Kidney (tissue), 14 donors: ENCODE measurements around the gene RNF213. TPM values are rescaled to one million over a fixed set of nuclear protein-coding genes. Genes with fewer than 3 reads are reported as not detected.
"Not testable (repeated sequence)": the region's sequence is repeated elsewhere in the genome, so short reads cannot be mapped to it uniquely, and the experiment has no call there.

Experiments used
- DNase-seq, 5 donors: peaks; one replicate each; pipeline ENCODE4 v3.0.0-alpha.2; 2013 to 2020
- FAIRE-seq: peaks from 2 replicates; lab custom pipeline; 2012; peaks lifted over from hg19 to GRCh38; lab: Jason Lieb, UNC
- H3K27ac ChIP-seq, 2 donors: one replicate each; pipeline ENCODE4 v1.7.0; 2013; ENCODE audit warnings: low read depth in 2 of 2, low read length in 2 of 2, inconsistent platforms in 1 of 2
- H3K27me3 ChIP-seq: one replicate; pipeline ENCODE4 v1.7.1; 2013; ENCODE audit warnings: low read length, inconsistent platforms; ENCODE audit not compliant: control insufficient read depth, insufficient read depth
- H3K36me3 ChIP-seq, 3 donors: one replicate each; pipeline versions ENCODE4 v1.7.0 to v1.7.1; 2013; ENCODE audit warnings: low read length in 3 of 3, control low read depth in 1 of 3, inconsistent platforms in 1 of 3; ENCODE audit not compliant: insufficient read depth in 3 of 3, control insufficient read depth in 2 of 3
- H3K4me1 ChIP-seq, 3 donors: one replicate each; pipeline versions ENCODE4 v1.7.0 to v1.7.1; 2013; ENCODE audit warnings: low read length in 3 of 3, inconsistent platforms in 1 of 3, low read depth in 1 of 3; ENCODE audit not compliant: control insufficient read depth in 2 of 3, insufficient read depth in 2 of 3
- H3K4me3 ChIP-seq, 3 donors: one replicate each; pipeline versions ENCODE4 v1.7.0 to v1.8.1; 2013; ENCODE audit warnings: low read length in 3 of 3, control low read depth in 1 of 3, inconsistent platforms in 1 of 3
- H3K9ac ChIP-seq, 3 donors: one replicate each; pipeline versions ENCODE4 v1.7.0 to v1.7.1; 2013; ENCODE audit warnings: low read length in 3 of 3, control low read depth in 1 of 3, inconsistent platforms in 1 of 3
- H3K9me3 ChIP-seq, 3 donors: one replicate each; pipeline versions ENCODE4 v1.7.0 to v1.7.1; 2013; ENCODE audit warnings: low read length in 3 of 3, control low read depth in 1 of 3, inconsistent platforms in 1 of 3; ENCODE audit not compliant: control insufficient read depth in 2 of 3, insufficient read depth in 1 of 3
- intact Hi-C: fragments of 100-400 bp; cut with DNase I; formaldehyde crosslinking; loops from one replicate; pipeline ENCODE4 v1.11.1; 2022
- polyA plus RNA-seq: library from polyadenylated mRNA; stranded (reverse); fragments of 350-450 nt; fragmentation: Illumina TruSeq; extraction: RNeasy Lipid Tissue Mini Kit (QIAGEN cat#74804); gene quantifications from one replicate; pipeline ENCODE4 v1.2.3, GENCODE V29; 2014; ENCODE audit warnings: low read depth, low replicate concordance; ENCODE audit not compliant: insufficient read depth
- total RNA-seq: library from RNA; stranded (reverse); fragmentation: NEBNext Ultra II Directional; extraction: Animal tissue kit (Norgen Biotek cat#: 25700); gene quantifications from one replicate; pipeline ENCODE4 v1.2.1, GENCODE V29; 2021
- TF ChIP-seq, protein P1 (sequence below): IDR thresholded peaks from 3 replicates; pipeline ENCODE4 v1.5.1; 2012; ENCODE audit warnings: mild to moderate bottlenecking, moderate library complexity, borderline replicate concordance; ENCODE audit not compliant: insufficient read depth; ENCODE audit errors: extremely low read depth
- donor health status: control.
- donor health status: control.
- donor health status: control.
- donor health status: control.
- donor health status: control.
- donor health status: DM: yes; HTN: yes; CAD: no.
- donor health status: Normal renal cell carcinoma (clear cell type).

Gene RNF213
- total and polyA plus RNA-seq, 2 donors from 2014 or later: 43.4 to 276 TPM

DNA sequence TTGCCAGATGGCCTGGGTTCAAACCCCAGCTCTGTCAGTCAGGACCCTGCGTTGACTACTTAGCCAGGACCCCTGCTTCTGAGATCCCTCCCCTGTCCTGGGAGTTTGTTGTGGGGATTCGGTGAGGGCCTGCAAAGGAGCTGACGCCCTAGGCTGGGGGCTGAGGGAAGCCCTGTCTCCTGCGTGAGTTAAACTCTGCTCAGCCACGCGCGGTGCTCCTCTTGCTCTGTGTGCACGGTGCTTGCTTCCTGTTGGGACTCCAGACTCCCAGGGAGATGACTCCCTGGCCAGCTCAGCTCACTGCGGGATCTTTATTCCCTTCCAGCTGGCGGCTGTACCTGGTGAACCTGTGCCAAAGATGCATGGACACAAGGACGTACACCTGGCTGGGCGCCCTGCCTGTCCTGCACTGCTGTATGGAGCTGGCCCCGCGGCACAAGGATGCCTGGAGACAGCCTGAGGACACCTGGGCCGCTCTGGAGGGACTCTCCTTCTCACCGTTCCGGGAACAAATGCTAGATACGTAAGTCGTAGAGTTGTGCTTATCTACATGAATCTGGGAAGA lies 37.4 kb downstream of the RNF213 start:
- H3K27ac ChIP-seq: no peak overlapping the region
- H3K27me3 ChIP-seq: no peaks in the 10 kb centered on the region
- peaks cover 8 to 51% (median 40%) of the 10 kb centered on the region in 3 donors for H3K36me3 ChIP-seq
- H3K9me3 ChIP-seq: no peaks in the 10 kb centered on the region
- TF ChIP-seq, protein P1, sequence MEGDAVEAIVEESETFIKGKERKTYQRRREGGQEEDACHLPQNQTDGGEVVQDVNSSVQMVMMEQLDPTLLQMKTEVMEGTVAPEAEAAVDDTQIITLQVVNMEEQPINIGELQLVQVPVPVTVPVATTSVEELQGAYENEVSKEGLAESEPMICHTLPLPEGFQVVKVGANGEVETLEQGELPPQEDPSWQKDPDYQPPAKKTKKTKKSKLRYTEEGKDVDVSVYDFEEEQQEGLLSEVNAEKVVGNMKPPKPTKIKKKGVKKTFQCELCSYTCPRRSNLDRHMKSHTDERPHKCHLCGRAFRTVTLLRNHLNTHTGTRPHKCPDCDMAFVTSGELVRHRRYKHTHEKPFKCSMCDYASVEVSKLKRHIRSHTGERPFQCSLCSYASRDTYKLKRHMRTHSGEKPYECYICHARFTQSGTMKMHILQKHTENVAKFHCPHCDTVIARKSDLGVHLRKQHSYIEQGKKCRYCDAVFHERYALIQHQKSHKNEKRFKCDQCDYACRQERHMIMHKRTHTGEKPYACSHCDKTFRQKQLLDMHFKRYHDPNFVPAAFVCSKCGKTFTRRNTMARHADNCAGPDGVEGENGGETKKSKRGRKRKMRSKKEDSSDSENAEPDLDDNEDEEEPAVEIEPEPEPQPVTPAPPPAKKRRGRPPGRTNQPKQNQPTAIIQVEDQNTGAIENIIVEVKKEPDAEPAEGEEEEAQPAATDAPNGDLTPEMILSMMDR: no peak
- no peak overlapping the region for H3K9ac ChIP-seq
- DNase-seq: peak in 1 of 5 donors; percentile 49
- H3K4me3 ChIP-seq: no peak overlapping the region
- FAIRE-seq: no peak
- no peaks in the 10 kb centered on the region for H3K4me1 ChIP-seq
- intact Hi-C loops: no loop called here

DNA sequence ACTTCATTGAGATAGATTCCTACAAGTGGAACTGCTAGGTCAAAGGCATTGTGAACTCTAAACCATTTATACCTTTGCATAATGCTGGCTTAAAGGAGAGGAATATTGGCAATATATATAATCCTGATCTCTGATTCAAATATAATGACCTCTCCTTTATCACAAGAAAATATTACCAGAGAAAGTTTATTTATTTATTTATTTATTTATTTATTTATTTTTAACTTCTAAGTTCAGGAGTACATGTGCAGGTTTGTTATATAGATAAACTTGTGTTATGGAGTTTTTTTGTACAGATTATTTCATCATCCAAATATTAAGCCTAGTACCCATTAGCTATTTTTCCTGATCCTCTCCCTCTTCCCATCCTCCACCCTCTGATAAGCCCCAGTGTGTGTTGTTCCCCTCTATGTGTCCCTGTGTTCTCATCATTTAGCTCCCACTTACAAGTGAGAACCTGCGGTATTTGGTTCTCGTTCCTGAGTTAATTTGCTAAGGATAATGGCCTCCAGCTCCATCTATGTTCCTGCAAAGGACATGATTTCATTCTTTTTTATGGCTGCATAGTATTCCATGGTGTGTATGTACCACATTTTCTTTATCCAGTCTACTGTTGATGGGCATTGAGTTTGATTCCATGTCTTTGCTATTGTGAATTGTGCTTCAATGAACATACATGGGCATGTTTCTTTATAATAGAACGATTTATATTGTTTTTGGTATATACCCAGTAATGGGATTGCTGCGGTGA lies 38.9 kb downstream of the RNF213 start:
- FAIRE-seq: peak; percentile 68
- DNase-seq, H3K27ac ChIP-seq, intact Hi-C loops, H3K4me1 ChIP-seq, H3K4me3 ChIP-seq, H3K9me3 ChIP-seq, H3K9ac ChIP-seq, H3K27me3 ChIP-seq: not testable (repeated sequence)
- peaks cover 8 to 48% (median 35%) of the 10 kb centered on the region in 3 donors for H3K36me3 ChIP-seq

DNA sequence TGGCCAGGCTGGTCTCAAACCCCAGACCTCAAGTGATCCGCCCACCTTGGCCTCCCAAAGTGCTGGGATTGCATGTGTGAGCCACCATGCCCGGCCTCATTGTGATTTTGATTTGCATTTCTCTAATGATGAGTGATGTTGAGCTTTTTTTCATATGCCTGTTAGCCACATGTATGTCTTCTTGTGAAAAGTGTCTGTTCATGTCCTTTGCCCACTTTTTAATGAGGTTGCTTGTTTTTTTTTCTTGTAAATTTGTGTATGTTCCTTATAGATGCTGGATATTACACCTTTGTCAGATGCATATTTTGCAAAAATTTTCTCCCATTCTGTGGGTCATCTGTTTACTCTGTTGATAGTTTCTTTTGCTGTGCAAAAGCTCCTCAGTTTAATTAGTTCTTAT lies 40.1 kb downstream of the RNF213 start:
- H3K9ac ChIP-seq, DNase-seq, H3K27me3 ChIP-seq, H3K4me1 ChIP-seq, intact Hi-C loops, H3K9me3 ChIP-seq, H3K27ac ChIP-seq, H3K4me3 ChIP-seq, FAIRE-seq: not testable (repeated sequence)
- peaks cover 8 to 43% (median 27%) of the 10 kb centered on the region in 3 donors for H3K36me3 ChIP-seq

DNA sequence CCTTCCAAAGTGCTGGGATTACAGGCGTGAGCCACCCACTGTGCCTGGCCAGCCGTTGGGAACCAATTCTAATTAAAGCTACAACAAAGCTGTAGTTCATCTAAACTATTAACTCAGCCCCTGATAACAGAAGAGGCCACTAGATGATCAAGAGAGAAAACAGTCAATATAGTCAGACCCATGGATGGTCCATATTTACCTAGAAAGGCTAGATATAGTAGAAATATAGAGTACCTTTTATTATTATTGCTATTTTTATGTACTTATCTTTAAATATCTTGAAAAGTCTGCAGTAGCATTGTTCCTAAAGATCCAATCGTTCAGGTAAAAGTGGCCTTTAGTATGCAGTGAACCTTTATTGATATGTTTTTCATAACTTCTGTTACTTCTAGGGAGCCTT lies 43.2 kb downstream of the RNF213 start:
- intact Hi-C loops: no loop called here
- no peak overlapping the region for H3K27ac ChIP-seq
- no peaks in the 10 kb centered on the region for H3K4me1 ChIP-seq
- H3K9ac ChIP-seq: no peak overlapping the region
- no peak overlapping the region for H3K4me3 ChIP-seq
- TF ChIP-seq, protein P1: no peak
- no peaks in the 10 kb centered on the region for H3K9me3 ChIP-seq
- no peak for DNase-seq
- no peak for FAIRE-seq
- no peaks in the 10 kb centered on the region for H3K27me3 ChIP-seq
- peaks cover 4 to 45% (median 22%) of the 10 kb centered on the region in 3 donors for H3K36me3 ChIP-seq
